Measurements from ENCODE around the gene PDIA6. TPM values are rescaled to one million over a fixed set of nuclear protein-coding genes. Genes with fewer than 3 reads are reported as not detected.

PDIA6 gene
- total RNA-seq, 4 donors from 2014 or later: 63.7 to 91.1 (median 77.9) TPM

DNA sequence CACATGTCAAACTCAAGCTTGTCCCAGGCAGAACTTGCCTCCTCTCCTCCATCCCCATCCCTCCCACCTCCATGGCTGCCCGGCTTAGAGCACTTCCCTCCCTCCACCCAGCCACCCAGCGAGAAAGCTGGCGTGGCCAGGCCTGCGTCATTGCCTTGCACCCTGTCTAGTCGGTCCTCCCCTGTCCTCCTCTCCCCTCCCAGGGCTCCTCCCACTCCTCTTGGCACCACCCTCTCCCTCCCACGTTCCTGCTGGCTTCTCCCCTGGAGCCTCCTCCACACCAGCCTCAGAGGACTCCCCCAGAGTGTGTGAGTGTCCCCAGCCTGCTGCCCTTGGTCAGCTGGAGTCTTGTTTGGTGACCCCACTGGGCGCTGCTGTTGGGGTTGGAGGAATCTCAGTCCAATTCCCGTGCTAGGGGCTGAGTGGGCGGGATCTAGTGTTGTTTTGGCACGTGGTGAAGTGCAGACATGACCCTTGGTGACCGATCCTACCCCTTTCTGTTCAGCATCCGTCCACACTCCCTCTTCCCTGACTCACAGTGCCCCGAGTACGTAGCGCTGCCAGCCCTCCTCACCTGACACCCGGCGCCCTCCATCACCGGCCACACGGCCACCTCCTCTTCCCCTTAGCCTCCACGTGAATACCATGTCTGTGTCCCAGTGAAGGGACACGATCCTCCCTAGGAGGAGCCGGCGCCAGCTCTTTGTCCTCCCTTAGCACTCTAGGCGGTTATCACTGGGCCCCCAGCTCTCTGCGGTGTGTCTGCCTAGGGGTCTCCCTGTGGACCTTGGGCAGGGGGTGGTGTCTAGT lies 49.7 kb downstream of the PDIA6 start:
- Histone ChIP-seq H3K36me3 (no peaks in the 10 kb centered on the region), H3K27me3 (no peaks in the 10 kb centered on the region), H3K9me3 (no peaks in the 10 kb centered on the region), H3K4me1 (no peaks in the 10 kb centered on the region), H3K4me3 (no peak overlapping the region), H3K27ac (no peak overlapping the region)
- no peak for DNase-seq
- no peak for TF ChIP-seq POLR2A (IDR thresholded peaks at IDR 0.05)
- TF ChIP-seq, protein P1, sequence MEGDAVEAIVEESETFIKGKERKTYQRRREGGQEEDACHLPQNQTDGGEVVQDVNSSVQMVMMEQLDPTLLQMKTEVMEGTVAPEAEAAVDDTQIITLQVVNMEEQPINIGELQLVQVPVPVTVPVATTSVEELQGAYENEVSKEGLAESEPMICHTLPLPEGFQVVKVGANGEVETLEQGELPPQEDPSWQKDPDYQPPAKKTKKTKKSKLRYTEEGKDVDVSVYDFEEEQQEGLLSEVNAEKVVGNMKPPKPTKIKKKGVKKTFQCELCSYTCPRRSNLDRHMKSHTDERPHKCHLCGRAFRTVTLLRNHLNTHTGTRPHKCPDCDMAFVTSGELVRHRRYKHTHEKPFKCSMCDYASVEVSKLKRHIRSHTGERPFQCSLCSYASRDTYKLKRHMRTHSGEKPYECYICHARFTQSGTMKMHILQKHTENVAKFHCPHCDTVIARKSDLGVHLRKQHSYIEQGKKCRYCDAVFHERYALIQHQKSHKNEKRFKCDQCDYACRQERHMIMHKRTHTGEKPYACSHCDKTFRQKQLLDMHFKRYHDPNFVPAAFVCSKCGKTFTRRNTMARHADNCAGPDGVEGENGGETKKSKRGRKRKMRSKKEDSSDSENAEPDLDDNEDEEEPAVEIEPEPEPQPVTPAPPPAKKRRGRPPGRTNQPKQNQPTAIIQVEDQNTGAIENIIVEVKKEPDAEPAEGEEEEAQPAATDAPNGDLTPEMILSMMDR (IDR thresholded peaks at IDR 0.05): no peak

DNA sequence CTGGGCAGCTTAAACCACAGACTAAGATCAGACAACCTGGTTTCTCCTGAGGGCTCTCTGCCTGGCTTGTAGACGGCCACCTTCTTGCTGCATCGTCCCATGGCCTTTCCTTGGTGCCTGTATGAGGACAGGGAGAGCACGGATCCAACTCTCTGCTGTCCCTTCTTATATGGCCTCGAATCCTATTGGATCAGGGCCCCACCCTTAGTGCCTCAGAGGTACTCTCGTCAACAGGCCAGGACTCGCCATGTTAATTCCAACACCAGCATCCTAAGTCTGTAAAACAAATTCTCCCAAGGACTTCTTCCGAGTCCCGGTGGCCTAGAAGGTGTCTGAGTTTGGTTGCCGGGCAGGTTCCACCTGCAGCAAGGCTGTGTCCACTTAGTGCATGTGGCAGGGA lies 51.0 kb downstream of the PDIA6 start:
- Histone ChIP-seq H3K4me3 (no peak overlapping the region), H3K4me1 (no peaks in the 10 kb centered on the region), H3K9me3 (no peaks in the 10 kb centered on the region), H3K27me3 (no peaks in the 10 kb centered on the region), H3K36me3 (no peaks in the 10 kb centered on the region), H3K27ac (no peak overlapping the region)
- DNase-seq: no peak
- TF ChIP-seq, protein P1 (IDR thresholded peaks at IDR 0.05): no peak
- TF ChIP-seq POLR2A (IDR thresholded peaks at IDR 0.05): no peak

DNA sequence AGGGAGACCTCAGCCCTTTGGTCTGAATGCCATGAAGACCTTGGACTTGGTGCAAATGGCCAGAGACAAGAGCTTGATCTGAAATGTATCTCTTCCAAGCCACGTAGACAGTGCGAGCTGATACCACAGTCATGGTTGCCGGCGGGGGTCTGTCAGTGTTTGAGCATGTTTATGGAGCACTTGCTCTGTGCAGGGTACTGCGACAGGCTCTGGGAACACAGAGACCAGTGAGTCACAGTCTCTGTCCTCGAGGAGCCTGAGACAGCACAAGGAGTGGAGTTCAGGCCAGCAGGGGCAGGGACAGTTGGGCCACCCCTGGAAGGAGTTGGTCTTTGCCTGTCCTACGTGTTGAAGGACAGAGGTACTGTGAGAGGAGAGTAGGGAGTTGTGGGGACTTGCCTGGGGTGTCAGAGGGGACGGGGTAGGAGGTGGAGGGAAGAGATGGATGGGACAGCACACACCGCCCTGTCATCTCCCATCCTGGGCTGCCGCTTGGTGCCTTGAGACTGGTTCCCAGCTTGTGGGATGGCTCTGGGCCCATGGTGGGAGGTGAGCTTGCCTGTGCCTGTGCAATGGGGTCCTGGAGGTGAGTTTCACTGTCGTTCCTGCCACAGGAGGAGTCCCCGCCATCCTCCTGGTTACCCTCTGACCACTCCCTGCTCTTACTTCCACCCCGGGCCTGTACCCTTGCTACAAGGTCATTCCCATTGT lies 51.6 kb downstream of the PDIA6 start:
- Histone ChIP-seq H3K27ac (no peak overlapping the region), H3K27me3 (no peaks in the 10 kb centered on the region), H3K4me3 (no peak overlapping the region), H3K36me3 (no peaks in the 10 kb centered on the region), H3K4me1 (no peaks in the 10 kb centered on the region), H3K9me3 (no peaks in the 10 kb centered on the region)
- TF ChIP-seq POLR2A (IDR thresholded peaks at IDR 0.05): no peak
- TF ChIP-seq, protein P1 (IDR thresholded peaks at IDR 0.05): no peak
- DNase-seq: no peak

DNA sequence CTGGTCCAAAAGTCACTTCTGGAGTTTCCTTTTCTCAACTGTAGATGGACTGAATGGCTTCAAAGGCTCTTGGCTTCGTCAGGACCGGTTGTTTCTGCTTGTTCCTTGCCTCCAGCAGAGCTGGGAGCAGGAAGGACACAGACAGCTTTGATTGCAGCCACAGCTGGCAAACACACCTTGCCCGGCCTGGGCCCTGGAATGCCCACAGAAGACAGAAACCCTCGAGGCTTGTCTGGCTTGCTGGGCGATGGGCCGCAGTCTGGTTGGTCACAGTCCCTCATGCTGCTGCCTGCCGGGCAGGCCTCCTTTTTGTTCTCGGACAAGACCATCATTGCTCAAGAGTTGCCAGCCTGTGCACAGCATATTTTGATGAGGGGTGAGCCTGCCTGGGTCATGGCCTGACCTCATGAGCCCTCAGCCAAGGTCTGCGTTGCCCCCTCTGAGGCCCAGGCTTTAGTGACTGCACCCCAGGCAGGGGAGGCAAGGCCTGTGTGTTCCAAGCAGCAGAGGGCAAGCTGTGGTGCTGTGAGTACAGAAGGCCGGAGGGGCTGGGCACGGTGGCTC lies 53.4 kb downstream of the PDIA6 start:
- no peaks in the 10 kb centered on the region for H3K9me3 ChIP-seq
- TF ChIP-seq POLR2A (IDR thresholded peaks at IDR 0.05): no peak
- TF ChIP-seq, protein P1 (IDR thresholded peaks at IDR 0.05): no peak
- no peaks in the 10 kb centered on the region for H3K36me3 ChIP-seq
- H3K27ac ChIP-seq: peak overlapping the region in 1 of 4 donors; percentile 22
- no peaks in the 10 kb centered on the region for H3K4me1 ChIP-seq
- H3K4me3 ChIP-seq: no peak overlapping the region
- peak in 1 of 3 donors; percentile 51 for DNase-seq
- no peaks in the 10 kb centered on the region for H3K27me3 ChIP-seq

DNA sequence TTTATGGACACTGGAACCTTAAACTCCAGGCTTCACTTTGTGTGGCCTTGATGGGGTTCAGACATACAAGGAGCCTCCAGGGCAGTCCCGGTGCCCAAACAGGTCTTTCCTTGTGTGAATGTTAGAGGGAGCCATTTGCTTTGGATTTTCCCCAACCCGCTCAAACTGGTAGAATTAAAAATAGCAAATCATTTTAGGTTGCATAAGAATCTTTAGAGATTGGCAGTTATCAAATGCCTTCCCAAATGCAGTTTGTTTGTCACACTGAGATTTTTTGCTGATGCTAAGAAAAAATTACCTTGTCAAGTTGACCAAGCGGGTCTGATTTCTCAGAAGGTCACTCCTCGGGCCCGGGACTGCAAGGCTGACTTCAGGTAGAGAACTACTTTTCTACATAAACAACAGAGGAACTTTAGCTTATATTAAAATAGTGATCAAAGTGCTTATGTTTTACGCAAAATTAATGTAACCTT lies 54.7 kb downstream of the PDIA6 start:
- Histone ChIP-seq H3K4me3 (no peak overlapping the region), H3K27me3 (no peaks in the 10 kb centered on the region), H3K9me3 (no peaks in the 10 kb centered on the region), H3K4me1 (no peaks in the 10 kb centered on the region), H3K36me3 (no peaks in the 10 kb centered on the region), H3K27ac (no peak overlapping the region)
- DNase-seq: no peak
- no peak for TF ChIP-seq POLR2A (IDR thresholded peaks at IDR 0.05)
- TF ChIP-seq, protein P1 (IDR thresholded peaks at IDR 0.05): no peak

All from Peyer's patch (tissue), 4 donors.